Sigmoid colon (tissue), 7 donors: ENCODE data around the gene CPA5. TPM values are rescaled to one million over a fixed set of nuclear protein-coding genes. Genes with fewer than 3 reads are reported as not detected.

Source experiments
- DNase-seq: peaks from one replicate; pipeline ENCODE4 v3.0.0-alpha.2; 2019
- H3K27ac ChIP-seq, 4 donors: fragments of 200-600 bp; sonication (generic); one replicate each; pipeline ENCODE4 v1.5.1; 2016 to 2019; ENCODE audit warnings: mild to moderate bottlenecking in 1 of 4
- H3K27me3 ChIP-seq, 3 donors: fragments of 200-600 bp; sonication (generic); one replicate each; pipeline ENCODE4 v1.5.1; 2019; ENCODE audit warnings: mild to moderate bottlenecking in 1 of 3
- H3K36me3 ChIP-seq, 4 donors: fragments of 200-600 bp; sonication (generic); one replicate each; pipeline ENCODE4 v1.5.1; 2016 to 2019
- H3K4me1 ChIP-seq, 4 donors: fragments of 200-600 bp; sonication (generic); one replicate each; pipeline ENCODE4 v1.5.1; 2017 to 2019
- H3K4me3 ChIP-seq, 4 donors: fragments of 200-600 bp; sonication (generic); one replicate each; pipeline ENCODE4 v1.5.1; 2017 to 2019; ENCODE audit warnings: mild to moderate bottlenecking in 2 of 4, moderate library complexity in 1 of 4
- H3K9me3 ChIP-seq, 4 donors: fragments of 200-600 bp in 3 of 4; sonication (generic) in 3 of 4; one replicate each; pipeline versions ENCODE4 v1.5.1 to v1.6.1; 2013 to 2019
- EP300 ChIP-seq, 4 donors: sonication (generic); formaldehyde crosslinking; IDR thresholded peaks; one replicate each; pipeline ENCODE4 v1.6.1; 2017; ENCODE audit warnings: antibody characterized with exemption in 4 of 4
- POLR2A ChIP-seq, 2 donors: fragments of 450-650 bp; IDR thresholded peaks; one replicate each; pipeline ENCODE4 v1.6.1; 2016; ENCODE audit warnings: antibody characterized with exemption in 2 of 2, mild to moderate bottlenecking in 2 of 2, moderate library complexity in 2 of 2
- POLR2AphosphoS5 ChIP-seq, 4 donors: sonication (generic); formaldehyde crosslinking; IDR thresholded peaks; one replicate each; pipeline ENCODE4 v1.6.1; 2017; ENCODE audit warnings: antibody characterized with exemption in 4 of 4
- WGBS, 2 donors: extraction: QIAGEN DNeasy Blood & Tissue Kit; methylation state at CpG; one replicate each; pipeline ENCODE4 v1.1.7; 2013; 5-methylcytosine and 5-hydroxymethylcytosine counted together
- intact Hi-C: fragments of 100-400 bp; cut with DNase I; formaldehyde crosslinking; loops from one replicate; pipeline ENCODE4 v1.15.1; 2023
- polyA plus RNA-seq, 3 donors: library from polyadenylated mRNA; stranded (reverse); fragments of 200-250 nt; gene quantifications; one replicate each; pipeline ENCODE4 v1.2.3, GENCODE V29; 2013
- total RNA-seq, 4 donors: library from RNA; depleted of rRNA; stranded (reverse); fragments of >200 nt; gene quantifications; one replicate each; pipeline ENCODE4 v1.1.0, GENCODE V29; 2016
- TF ChIP-seq, protein P1 (sequence below), 4 experiments: fragments of 450-650 bp in 3 of 4; fragments of 200-600 bp in 1 of 4; IDR thresholded peaks; one replicate each; pipeline ENCODE4 v1.5.1; 2016 to 2019; ENCODE audit warnings: antibody characterized with exemption in 4 of 4, mild to moderate bottlenecking in 3 of 4, moderate library complexity in 2 of 4
- donor health status: healthy with polysubstance abuse.
- donor health status: Bipolar disorder and iron deficiency.
- donor health status: healthy.

The CPA5 gene
- total and polyA plus RNA-seq, 7 donors, result 1.1 TPM; not detected in 6

DNA sequence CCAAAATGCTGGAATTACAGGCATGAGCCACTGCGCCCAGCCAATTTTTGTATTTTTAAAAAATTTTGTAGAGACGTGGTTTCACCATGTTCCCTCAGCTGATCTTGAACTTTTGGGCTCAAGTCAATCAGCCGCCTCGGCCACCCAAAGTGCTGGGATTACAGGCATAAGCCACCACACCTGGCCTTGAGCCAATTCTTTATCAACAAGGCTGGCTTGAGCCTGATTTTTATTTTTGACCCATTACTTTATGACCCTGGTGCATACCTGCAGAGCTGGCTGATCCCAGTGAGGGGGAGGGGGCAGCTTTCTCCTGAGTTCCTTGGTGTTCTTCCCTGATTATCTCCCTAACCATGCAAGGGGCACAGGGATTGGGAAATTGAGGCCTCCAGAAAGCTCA lies 19.8 kb downstream of the CPA5 start:
- DNase-seq, result peak; percentile 56
- intact Hi-C loops, result no loop called here
- no peaks in the 10 kb centered on the region for H3K9me3 ChIP-seq
- no peak overlapping the region for H3K27ac ChIP-seq
- H3K36me3 ChIP-seq, result no peaks in the 10 kb centered on the region
- WGBS, 2 donors, result 71 to 87% methylated on average over 4 of the region's 4 CpGs
- H3K4me3 ChIP-seq, result no peak overlapping the region
- peaks cover 0 to 18% (median 8%) of the 10 kb centered on the region in 4 donors for H3K4me1 ChIP-seq
- no peaks in the 10 kb centered on the region for H3K27me3 ChIP-seq
- TF ChIP-seq EP300 (IDR thresholded peaks at IDR 0.05), result no peak
- no peak for TF ChIP-seq POLR2A (IDR thresholded peaks at IDR 0.05)
- TF ChIP-seq, protein P1, sequence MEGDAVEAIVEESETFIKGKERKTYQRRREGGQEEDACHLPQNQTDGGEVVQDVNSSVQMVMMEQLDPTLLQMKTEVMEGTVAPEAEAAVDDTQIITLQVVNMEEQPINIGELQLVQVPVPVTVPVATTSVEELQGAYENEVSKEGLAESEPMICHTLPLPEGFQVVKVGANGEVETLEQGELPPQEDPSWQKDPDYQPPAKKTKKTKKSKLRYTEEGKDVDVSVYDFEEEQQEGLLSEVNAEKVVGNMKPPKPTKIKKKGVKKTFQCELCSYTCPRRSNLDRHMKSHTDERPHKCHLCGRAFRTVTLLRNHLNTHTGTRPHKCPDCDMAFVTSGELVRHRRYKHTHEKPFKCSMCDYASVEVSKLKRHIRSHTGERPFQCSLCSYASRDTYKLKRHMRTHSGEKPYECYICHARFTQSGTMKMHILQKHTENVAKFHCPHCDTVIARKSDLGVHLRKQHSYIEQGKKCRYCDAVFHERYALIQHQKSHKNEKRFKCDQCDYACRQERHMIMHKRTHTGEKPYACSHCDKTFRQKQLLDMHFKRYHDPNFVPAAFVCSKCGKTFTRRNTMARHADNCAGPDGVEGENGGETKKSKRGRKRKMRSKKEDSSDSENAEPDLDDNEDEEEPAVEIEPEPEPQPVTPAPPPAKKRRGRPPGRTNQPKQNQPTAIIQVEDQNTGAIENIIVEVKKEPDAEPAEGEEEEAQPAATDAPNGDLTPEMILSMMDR (IDR thresholded peaks at IDR 0.05), result no peak
- TF ChIP-seq POLR2AphosphoS5 (IDR thresholded peaks at IDR 0.05), result no peak

DNA sequence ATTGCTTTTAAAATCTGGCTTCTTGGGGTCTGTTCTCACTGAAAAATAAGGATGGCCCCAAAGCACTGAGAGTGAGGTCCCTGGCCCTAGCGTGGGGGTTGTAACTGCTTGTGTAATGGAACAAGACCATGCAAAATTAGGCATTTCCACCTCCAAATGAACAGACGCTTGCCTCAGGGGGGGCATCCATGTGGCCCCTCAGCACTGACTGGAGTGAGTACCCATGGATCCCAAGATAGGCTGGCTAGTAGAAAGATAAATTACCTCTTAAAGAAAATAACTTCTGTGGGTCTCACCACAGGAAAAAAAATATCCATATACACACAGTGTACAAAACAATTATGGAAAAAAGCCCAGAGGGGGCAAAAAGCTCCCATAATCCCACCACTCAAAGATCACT lies 20.5 kb downstream of the CPA5 start:
- TF ChIP-seq EP300 (IDR thresholded peaks at IDR 0.05), result no peak
- H3K36me3 ChIP-seq, result no peaks in the 10 kb centered on the region
- H3K4me3 ChIP-seq, result no peak overlapping the region
- intact Hi-C loops, result no loop called here
- no peaks in the 10 kb centered on the region for H3K9me3 ChIP-seq
- no peaks in the 10 kb centered on the region for H3K27me3 ChIP-seq
- DNase-seq, result no peak
- WGBS, 2 donors, result 82 to 88% methylated on average over 2 of the region's 2 CpGs
- peak overlapping the region in 1 of 4 donors; percentile 35 for H3K27ac ChIP-seq
- peaks cover 0 to 25% (median 11%) of the 10 kb centered on the region in 4 donors for H3K4me1 ChIP-seq

DNA sequence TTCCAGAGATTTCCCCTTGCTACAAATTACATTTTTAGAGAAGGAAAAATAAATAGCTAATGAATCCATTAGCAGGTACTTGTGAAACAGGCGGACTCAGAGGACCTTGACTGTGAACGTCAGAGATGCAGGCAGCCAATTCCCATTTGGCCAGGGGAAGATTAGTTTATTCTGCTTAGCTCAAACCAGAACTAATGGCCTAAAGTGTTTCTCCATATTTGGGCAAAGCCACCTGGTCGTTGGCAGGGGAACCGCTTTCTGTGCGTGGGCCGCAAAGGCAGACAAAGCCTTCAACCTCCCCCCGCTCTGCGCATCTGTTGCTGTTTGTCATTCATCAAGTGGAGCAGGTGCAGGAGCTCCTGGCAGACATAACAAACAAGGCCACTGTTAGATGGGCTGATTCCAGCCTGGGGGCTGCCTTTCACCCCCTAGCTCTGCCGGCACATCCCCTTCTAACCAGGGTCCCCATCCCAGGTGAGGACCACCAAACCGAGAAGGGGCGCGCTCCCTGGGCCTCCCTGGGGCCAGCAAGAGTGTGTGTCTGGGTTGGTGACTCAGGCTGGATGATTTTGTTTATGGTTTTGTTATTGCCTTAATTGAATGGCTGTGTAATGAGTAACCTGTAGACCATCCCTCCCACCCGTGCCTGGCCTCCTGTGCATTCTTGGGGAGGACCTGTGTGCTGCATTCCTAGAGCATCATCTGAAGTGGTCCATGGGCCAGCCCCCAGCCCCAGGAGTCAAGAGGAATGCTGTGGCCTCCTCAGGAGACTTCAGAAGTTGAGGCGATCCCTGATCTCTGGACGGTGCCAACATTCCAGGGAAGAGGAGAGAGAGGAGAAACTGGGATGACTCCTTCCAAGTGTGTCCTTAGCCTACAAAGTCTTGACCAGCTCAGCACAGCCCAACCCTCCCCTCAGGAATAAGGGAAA lies 21.2 kb downstream of the CPA5 start:
- TF ChIP-seq POLR2AphosphoS5 (IDR thresholded peaks at IDR 0.05) (peak in 1 of 4 donors; percentile 33), POLR2A (IDR thresholded peaks at IDR 0.05) (no peak)
- 22 to 56% methylated on average over 15 of the region's 15 CpGs for WGBS, 2 donors
- peak; percentile 81 for DNase-seq

DNA sequence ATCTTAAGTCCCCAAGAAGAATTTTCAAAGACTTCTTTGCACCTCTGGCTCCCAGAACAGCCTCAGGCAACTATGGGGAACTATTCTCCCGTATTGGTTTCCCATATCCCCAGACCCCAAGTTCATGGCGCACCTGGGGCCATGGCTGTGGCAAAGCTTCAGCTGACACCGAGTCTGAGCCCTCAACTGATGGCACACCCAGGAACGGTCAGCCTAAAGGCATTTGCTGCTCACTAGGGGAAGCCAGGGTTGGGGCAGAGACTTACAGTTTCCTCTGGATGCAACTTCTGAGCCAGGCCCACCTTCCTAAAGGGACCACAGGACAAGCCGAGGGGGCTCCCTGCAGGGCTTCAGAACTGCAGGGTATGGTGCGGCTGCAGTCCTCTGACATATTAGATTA lies 21.9 kb downstream of the CPA5 start:
- WGBS, 2 donors, result 89 to 93% methylated on average over 6 of the region's 6 CpGs
- H3K27me3 ChIP-seq, result no peaks in the 10 kb centered on the region
- intact Hi-C loops, result no loop called here
- DNase-seq, result no peak
- no peaks in the 10 kb centered on the region for H3K36me3 ChIP-seq
- peaks cover 0 to 36% (median 18%) of the 10 kb centered on the region in 4 donors for H3K4me1 ChIP-seq
- H3K9me3 ChIP-seq, result no peaks in the 10 kb centered on the region
- no peak overlapping the region for H3K4me3 ChIP-seq
- TF ChIP-seq POLR2A (IDR thresholded peaks at IDR 0.05) (no peak), POLR2AphosphoS5 (IDR thresholded peaks at IDR 0.05) (no peak), EP300 (IDR thresholded peaks at IDR 0.05) (no peak)
- TF ChIP-seq, protein P1 (IDR thresholded peaks at IDR 0.05), result no peak
- no peak overlapping the region for H3K27ac ChIP-seq

More for the DNA sequence above, 21.2 kb downstream of the CPA5 start:
- no peaks in the 10 kb centered on the region for H3K27me3 ChIP-seq
- H3K4me3 ChIP-seq, result no peak overlapping the region
- H3K4me1 ChIP-seq, result peaks cover 0 to 30% (median 14%) of the 10 kb centered on the region in 4 donors
- peak overlapping the region in 1 of 4 donors; percentile 8 for H3K27ac ChIP-seq
- intact Hi-C loops, result no loop called here
- no peaks in the 10 kb centered on the region for H3K36me3 ChIP-seq
- H3K9me3 ChIP-seq, result no peaks in the 10 kb centered on the region

DNA sequence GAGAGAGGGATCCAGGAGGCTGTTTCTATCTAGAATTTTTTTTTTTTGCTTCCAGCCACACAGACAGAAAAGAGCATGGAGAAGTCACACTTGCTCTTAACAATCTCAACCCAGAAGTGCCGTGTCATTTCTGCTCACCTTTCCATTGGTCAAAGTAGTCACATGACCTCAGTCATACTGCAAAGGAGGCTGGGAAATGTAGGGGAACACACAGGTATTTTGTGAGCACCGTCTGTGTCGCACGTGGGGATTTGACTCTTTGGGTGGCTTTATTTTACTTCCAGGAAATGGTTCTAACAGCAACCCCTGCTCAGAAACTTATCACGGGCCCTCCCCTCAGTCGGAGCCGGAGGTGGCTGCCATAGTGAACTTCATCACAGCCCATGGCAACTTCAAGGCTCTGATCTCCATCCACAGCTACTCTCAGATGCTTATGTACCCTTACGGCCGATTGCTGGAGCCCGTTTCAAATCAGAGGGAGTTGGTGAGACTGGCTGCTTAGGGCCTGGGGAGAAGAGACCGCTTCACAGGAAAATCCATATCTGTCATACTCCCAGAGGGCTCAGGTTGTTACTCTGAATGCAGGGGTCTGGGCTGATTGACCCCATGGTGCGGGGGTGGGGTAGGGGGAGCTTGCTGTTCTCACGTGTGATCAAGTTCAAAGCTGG lies 22.6 kb downstream of the CPA5 start:
- WGBS, 2 donors, result 86 to 91% methylated on average over 13 of the region's 13 CpGs
- Histone ChIP-seq H3K27ac (no peak overlapping the region), H3K27me3 (no peaks in the 10 kb centered on the region), H3K36me3 (no peaks in the 10 kb centered on the region), H3K4me1 (peaks cover 0 to 42% (median 24%) of the 10 kb centered on the region in 4 donors), H3K4me3 (no peak overlapping the region), H3K9me3 (no peaks in the 10 kb centered on the region)
- intact Hi-C loops, result no loop called here
- TF ChIP-seq, protein P1 (IDR thresholded peaks at IDR 0.05), result no peak
- no peak for TF ChIP-seq POLR2A (IDR thresholded peaks at IDR 0.05)
- no peak for TF ChIP-seq POLR2AphosphoS5 (IDR thresholded peaks at IDR 0.05)
- no peak for TF ChIP-seq EP300 (IDR thresholded peaks at IDR 0.05)
- no peak for DNase-seq
